Calu3 (cell line): ENCODE measurements around the gene LZTR1. TPM values are rescaled to one million over a fixed set of nuclear protein-coding genes. Genes with fewer than 3 reads are reported as not detected.

Experiments used
- BruUV-seq: library from RNA; stranded (reverse); fragments of 400-500 nt; replicated peaks from 2 replicates; lab custom pipeline; 2021; lab: Mats Ljungman, UMichigan
- CTCF ChIA-PET: fragments of 300-600 bp; sonication (Branson Sonifier 250); formaldehyde crosslinking; loops from one replicate; lab custom pipeline; 2022; ENCODE audit warnings: antibody characterized with exemption; lab: Charles Lee
- DNase-seq: peaks from one replicate; pipeline ENCODE4 v3.0.0; 2022
- H3K27ac Mint-ChIP-seq: one replicate; pipeline ENCODE4 v1.8.0; 2022; ENCODE audit warnings: mixed read lengths; ENCODE audit not compliant: unreplicated experiment
- H3K27me3 Mint-ChIP-seq: one replicate; pipeline ENCODE4 v1.8.0; 2022; ENCODE audit warnings: mixed read lengths; ENCODE audit not compliant: unreplicated experiment
- H3K36me3 Mint-ChIP-seq: one replicate; pipeline ENCODE4 v1.8.0; 2022; ENCODE audit warnings: mild to moderate bottlenecking, moderate library complexity, mixed read lengths; ENCODE audit not compliant: insufficient read depth, unreplicated experiment
- H3K4me1 Mint-ChIP-seq: one replicate; pipeline ENCODE4 v1.8.0; 2022; ENCODE audit warnings: mild to moderate bottlenecking, low read depth, mixed read lengths; ENCODE audit not compliant: unreplicated experiment
- H3K4me3 Mint-ChIP-seq: one replicate; pipeline ENCODE4 v1.8.0; 2022; ENCODE audit warnings: mild to moderate bottlenecking, low read depth, moderate library complexity, mixed read lengths; ENCODE audit not compliant: unreplicated experiment
- H3K9me3 Mint-ChIP-seq: one replicate; pipeline ENCODE4 v1.8.0; 2022; ENCODE audit warnings: low read depth, mixed read lengths; ENCODE audit not compliant: unreplicated experiment
- CTCF ChIP-seq: fragments of 200-600 bp; IDR thresholded peaks from one replicate; pipeline ENCODE4 v1.8.0; 2022; ENCODE audit warnings: antibody characterized with exemption; ENCODE audit not compliant: unreplicated experiment
- intact Hi-C: fragments of 100-400 bp; cut with micrococcal nuclease; formaldehyde crosslinking; loops from one replicate; pipeline ENCODE4 v1.10.0; 2022; ENCODE audit not compliant: unreplicated experiment
- total RNA-seq: library from RNA; stranded (reverse); gene quantifications from 2 replicates; pipeline ENCODE4 v1.2.3, GENCODE V29; 2022

Gene LZTR1
- total RNA-seq, 1 experiment from 2014 or later: 55.4 TPM

GRCh38 chr22:20976291-20976877, 5.7 kb upstream of the LZTR1 start:
- CTCF ChIA-PET: interaction anchor here (1.2 kb wide), 1 partner anchor 25 kb away, joined by 3 read pairs; no protein-coding TSS in a partner anchor
- intact Hi-C loops: no loop called here
- Mint-ChIP-seq H3K36me3 (peaks cover 17% of the 10 kb centered on the region), H3K4me1 (no peaks in the 10 kb centered on the region), H3K27ac (no peak overlapping the region), H3K27me3 (peaks cover 25% of the 10 kb centered on the region), H3K4me3 (no peak overlapping the region), H3K9me3 (peaks cover 5% of the 10 kb centered on the region)
- TF ChIP-seq CTCF: no peak
- BruUV-seq: no TSS peak
- DNase-seq: no peak

- peaks cover 25% of the 10 kb centered on the region for H3K27me3 Mint-ChIP-seq
- H3K4me3 Mint-ChIP-seq: no peak overlapping the region
Observed at GRCh38 chr22:20977019-20977418, 5.1 kb upstream of the LZTR1 start.

GRCh38 chr22:20977516-20978170, 4.5 kb upstream of the LZTR1 start:
- Mint-ChIP-seq H3K27ac (no peak overlapping the region), H3K36me3 (peaks cover 30% of the 10 kb centered on the region), H3K4me1 (no peaks in the 10 kb centered on the region), H3K27me3 (peaks cover 25% of the 10 kb centered on the region), H3K9me3 (peaks cover 5% of the 10 kb centered on the region), H3K4me3 (no peak overlapping the region)
- TF ChIP-seq CTCF: no peak
- intact Hi-C loops: no loop called here
- no TSS peak for BruUV-seq
- no peak for DNase-seq
- CTCF ChIA-PET: no interaction called here

More at GRCh38 chr22:20977019-20977418, 5.1 kb upstream of the LZTR1 start:
- BruUV-seq: no TSS peak
- intact Hi-C loops: no loop called here
- Mint-ChIP-seq H3K4me1 (no peaks in the 10 kb centered on the region), H3K27ac (no peak overlapping the region), H3K36me3 (peaks cover 24% of the 10 kb centered on the region), H3K9me3 (peaks cover 5% of the 10 kb centered on the region)
- DNase-seq: no peak
- TF ChIP-seq CTCF: no peak
- CTCF ChIA-PET: no interaction called here

DNA sequence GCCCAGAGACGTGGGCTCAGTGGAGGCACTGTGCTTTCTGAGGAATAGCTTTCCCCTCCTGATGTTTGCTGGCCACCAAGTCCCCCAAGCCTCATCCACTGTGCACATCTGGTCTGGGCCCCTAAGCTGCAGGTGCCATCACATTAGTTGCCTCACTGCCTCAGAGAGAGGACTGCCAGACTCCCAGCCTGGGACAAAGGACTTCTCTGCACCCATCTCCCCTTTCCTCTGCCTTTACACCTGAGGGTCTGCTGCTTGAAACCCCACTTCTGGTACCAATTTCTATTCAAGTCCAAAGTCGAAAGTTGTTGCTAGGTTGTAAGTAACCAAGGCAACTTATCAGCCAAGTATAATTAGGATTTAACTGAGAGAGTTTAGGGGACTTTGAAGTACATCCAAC, 3.7 kb upstream of the LZTR1 start:
- peaks cover 5% of the 10 kb centered on the region for H3K9me3 Mint-ChIP-seq
- H3K4me3 Mint-ChIP-seq: no peak overlapping the region
- intact Hi-C loops: no loop called here
- CTCF ChIA-PET: no interaction called here
- peaks cover 25% of the 10 kb centered on the region for H3K27me3 Mint-ChIP-seq
- DNase-seq: no peak
- H3K36me3 Mint-ChIP-seq: peaks cover 32% of the 10 kb centered on the region
- TF ChIP-seq CTCF: no peak
- H3K4me1 Mint-ChIP-seq: no peaks in the 10 kb centered on the region
- BruUV-seq: no TSS peak
- no peak overlapping the region for H3K27ac Mint-ChIP-seq
